IPS-15b (cell line): ENCODE results near the gene CDON.
"Not testable (repeated sequence)": the region's sequence is repeated elsewhere in the genome, so short reads cannot be mapped to it uniquely, and the experiment has no call there.

Source experiments
- H3K27me3 ChIP-seq: one replicate; pipeline ENCODE4 v1.6.1; 2013; ENCODE audit warnings: low read length; ENCODE audit not compliant: control insufficient read depth, insufficient read depth
- H3K36me3 ChIP-seq: one replicate; pipeline ENCODE4 v1.6.1; 2013; ENCODE audit warnings: low read length; ENCODE audit not compliant: control insufficient read depth, insufficient read depth
- H3K4me1 ChIP-seq: one replicate; pipeline ENCODE4 v1.6.1; 2013; ENCODE audit warnings: mild to moderate bottlenecking, low read length; ENCODE audit not compliant: control insufficient read depth, insufficient read depth
- H3K4me3 ChIP-seq: one replicate; pipeline ENCODE4 v1.5.1; 2013; ENCODE audit warnings: low read depth, low read length
- H3K9ac ChIP-seq: one replicate; pipeline ENCODE4 v1.6.1; 2013; ENCODE audit warnings: low read depth, mild to moderate bottlenecking, low read length
- H3K9me3 ChIP-seq: one replicate; pipeline ENCODE4 v1.6.1; 2013; ENCODE audit warnings: mild to moderate bottlenecking, low read length; ENCODE audit not compliant: control insufficient read depth, insufficient read depth

Gene CDON

DNA sequence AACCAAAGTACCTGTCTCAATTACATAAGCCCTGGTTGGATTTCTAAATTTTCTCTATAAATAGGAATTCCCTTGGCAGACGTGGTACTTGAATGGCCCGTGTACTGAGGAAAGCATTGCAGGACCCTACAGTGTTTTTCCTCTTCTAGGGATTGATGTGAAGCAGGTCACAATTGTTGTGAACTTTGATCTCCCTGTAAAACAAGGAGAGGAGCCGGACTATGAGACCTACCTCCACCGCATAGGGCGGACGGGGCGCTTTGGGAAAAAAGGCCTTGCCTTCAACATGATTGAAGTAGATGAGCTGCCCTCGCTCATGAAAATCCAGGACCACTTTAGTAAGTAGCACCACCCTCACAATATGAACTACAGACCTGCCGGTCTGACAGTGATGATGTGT lies 141.6 kb downstream of the CDON start:
- H3K4me3 ChIP-seq, result no peak overlapping the region
- H3K9me3 ChIP-seq, result no peaks in the 10 kb centered on the region
- peaks cover 2% of the 10 kb centered on the region for H3K36me3 ChIP-seq
- no peaks in the 10 kb centered on the region for H3K27me3 ChIP-seq
- H3K4me1 ChIP-seq, result peaks cover 2% of the 10 kb centered on the region
- no peak overlapping the region for H3K9ac ChIP-seq

GRCh38 chr11:125918140-125918840 lies 144.4 kb downstream of the CDON start:
- H3K9ac ChIP-seq, result no peak overlapping the region
- H3K4me3 ChIP-seq, result no peak overlapping the region
- no peaks in the 10 kb centered on the region for H3K4me1 ChIP-seq
- H3K36me3 ChIP-seq, result peaks cover 2% of the 10 kb centered on the region
- no peaks in the 10 kb centered on the region for H3K27me3 ChIP-seq
- H3K9me3 ChIP-seq, result no peaks in the 10 kb centered on the region

DNA sequence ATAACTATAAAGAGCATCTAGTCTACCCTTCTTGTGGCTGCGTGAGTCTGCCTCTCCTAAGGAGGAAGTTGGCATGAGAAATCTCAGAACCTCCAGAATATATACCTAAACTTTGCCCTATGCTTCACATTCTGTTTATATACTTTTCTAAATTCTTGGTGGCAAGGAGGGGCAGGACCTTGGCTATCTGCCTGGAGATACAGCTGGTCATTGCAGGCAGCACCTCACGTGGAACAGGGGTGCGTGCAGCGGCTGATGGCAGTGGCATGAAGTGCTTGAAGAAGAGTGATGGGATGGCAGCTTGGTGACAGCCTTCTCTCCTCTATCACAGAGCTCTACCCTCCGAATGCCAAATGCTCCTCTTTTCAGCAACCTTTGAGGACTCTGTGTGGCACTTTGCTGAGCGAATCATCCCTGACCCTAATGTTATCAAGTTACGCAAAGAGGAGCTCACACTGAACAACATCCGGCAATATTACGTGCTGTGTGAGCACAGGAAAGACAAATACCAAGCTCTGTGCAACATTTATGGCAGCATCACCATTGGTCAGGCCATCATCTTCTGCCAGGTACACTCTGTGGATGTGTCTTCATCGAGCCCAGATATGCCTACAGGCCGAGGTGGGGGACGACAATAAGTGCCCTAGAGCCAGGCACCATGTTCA lies 145.9 kb downstream of the CDON start:
- Histone ChIP-seq H3K9me3 (no peaks in the 10 kb centered on the region), H3K27me3 (no peaks in the 10 kb centered on the region), H3K4me1 (no peaks in the 10 kb centered on the region), H3K4me3 (no peak overlapping the region), H3K9ac (no peak overlapping the region), H3K36me3 (peaks cover 2% of the 10 kb centered on the region)

GRCh38 chr11:125914601-125915000 lies 148.1 kb downstream of the CDON start:
- H3K9me3 ChIP-seq, H3K4me3 ChIP-seq, H3K4me1 ChIP-seq, H3K9ac ChIP-seq, H3K36me3 ChIP-seq, H3K27me3 ChIP-seq: not testable (repeated sequence)

- Histone ChIP-seq H3K9ac (no peak overlapping the region), H3K36me3 (no peaks in the 10 kb centered on the region), H3K4me3 (no peak overlapping the region), H3K4me1 (no peaks in the 10 kb centered on the region), H3K9me3 (no peaks in the 10 kb centered on the region), H3K27me3 (peaks cover under 1% of the 10 kb centered on the region)
These were observed 152.3 kb downstream of the CDON start for GRCh38 chr11:125910226-125910849.
